K562 (cell line): ENCODE results near the gene AKAP12. TPM values are rescaled to one million over a fixed set of nuclear protein-coding genes. Genes with fewer than 3 reads are reported as not detected.

ENCODE experiments used
- C11orf30 ChIP-seq: fragments of 450-650 bp; IDR thresholded peaks from 2 replicates; pipeline ENCODE4 v1.6.1; 2016; ENCODE audit warnings: low read depth, mild to moderate bottlenecking
- CC2D1A ChIP-seq: fragments of 450-650 bp; IDR thresholded peaks from 2 replicates; pipeline ENCODE4 v1.6.1; 2017; ENCODE audit warnings: mild to moderate bottlenecking
- IRF2 ChIP-seq: sonication (generic); formaldehyde crosslinking; IDR thresholded peaks from 2 replicates; pipeline ENCODE4 v1.8.1; 2022; ENCODE audit warnings: mild to moderate bottlenecking, missing genetic modification reagents
- MAFG ChIP-seq: fragments of 450-650 bp; conservative IDR thresholded peaks from 2 replicates; pipeline ENCODE4 v1.6.1; 2016; ENCODE audit warnings: missing genetic modification characterization, missing compliant biosample characterization
- MIER1 ChIP-seq: fragments of 450-650 bp; IDR thresholded peaks from 2 replicates; pipeline ENCODE4 v1.6.1; 2016; ENCODE audit warnings: antibody characterized with exemption, mild to moderate bottlenecking, low read depth
- TEAD1 ChIP-seq, 2 experiments: fragments of 450-650 bp in 1 of 2; sonication (generic) in 1 of 2; formaldehyde crosslinking; IDR thresholded peaks; 2 replicates each; pipeline versions ENCODE4 v1.4.0 to v1.8.0; 2020 to 2022; ENCODE audit warnings: mild to moderate bottlenecking in 2 of 2, missing genetic modification reagents in 1 of 2
- ZNF239 ChIP-seq: fragments of 250-450 bp; sonication (Bioruptor Pico); IDR thresholded peaks from 2 replicates; pipeline ENCODE4 v1.4.0; 2020; ENCODE audit warnings: mild to moderate bottlenecking
- ZNF263 ChIP-seq: sonication (generic); formaldehyde crosslinking; IDR thresholded peaks from 2 replicates; pipeline ENCODE4 v1.8.0; 2022; ENCODE audit warnings: mild to moderate bottlenecking, missing genetic modification reagents, borderline replicate concordance
- ZNF444 ChIP-seq: fragments of 250-450 bp; sonication (Bioruptor Pico); IDR thresholded peaks from 2 replicates; pipeline ENCODE4 v1.4.0; 2020; ENCODE audit warnings: mild to moderate bottlenecking, moderate library complexity
- polyA plus RNA-seq, 8 experiments: library from polyadenylated mRNA; depleted of rRNA in 4 of 8; stranded (reverse) in 5 of 8; unstranded in 3 of 8; fragments of >200 nt; fragmentation: Nextera tagmentation in 2 of 8; fragmentation: Illumina TruSeq in 1 of 8; extraction: Ambion mirVana in 2 of 8; extraction: Trizol in 1 of 8; gene quantifications; 2 replicates each; pipeline versions ENCODE4 v1.2.1 to v1.2.3, GENCODE V29; 2011 to 2014; ENCODE audit warnings: inconsistent platforms in 1 of 8, missing spikeins in 1 of 8
- total RNA-seq, 7 experiments: library from RNA; depleted of rRNA in 6 of 7; stranded (reverse); fragments of >200 nt in 6 of 7; fragmentation: Illumina TruSeq in 2 of 7; extraction: Trizol in 2 of 7; gene quantifications; 2 replicates each; pipeline versions ENCODE4 v1.2.1 to v1.2.3, GENCODE V29; 2011 to 2021; ENCODE audit warnings: low replicate concordance in 1 of 7
- TF ChIP-seq, protein P1 (sequence below): fragments of 250-450 bp; sonication (Bioruptor Pico); IDR thresholded peaks from 2 replicates; pipeline ENCODE4 v1.4.0; 2020; ENCODE audit warnings: borderline replicate concordance
- TF ChIP-seq, protein P2 (sequence below): sonication (generic); formaldehyde crosslinking; IDR thresholded peaks from 2 replicates; pipeline ENCODE4 v1.8.1; 2023; ENCODE audit warnings: missing genetic modification reagents, mild to moderate bottlenecking, borderline replicate concordance
- TF ChIP-seq, protein P3 (sequence below): fragments of 450-650 bp; IDR thresholded peaks from 2 replicates; pipeline ENCODE4 v1.7.0; 2016; ENCODE audit warnings: borderline replicate concordance
- TF ChIP-seq, protein P4 (sequence below): fragments of 450-650 bp; IDR thresholded peaks from 2 replicates; pipeline ENCODE4 v1.6.1; 2016; ENCODE audit warnings: antibody characterized with exemption
- TF ChIP-seq, protein P5 (sequence below), 2 experiments: fragments of 200-800 bp in 1 of 2; sonication (Bioruptor generic) in 1 of 2; sonication (generic) in 1 of 2; formaldehyde crosslinking in 1 of 2; IDR thresholded peaks in 1 of 2; conservative IDR thresholded peaks in 1 of 2; 2 replicates each; pipeline versions ENCODE4 v1.5.0 to v1.6.1; 2016 to 2020; ENCODE audit warnings: missing compliant biosample characterization in 1 of 2, missing genetic modification characterization in 1 of 2, missing genetic modification reagents in 1 of 2

The AKAP12 gene
- total and polyA plus RNA-seq, 9 of the 15 experiments (the other 6 are each of a cell fraction or from before 2014, with no cell fraction given): 0.08 to 2.0 (median 0.62) TPM

DNA sequence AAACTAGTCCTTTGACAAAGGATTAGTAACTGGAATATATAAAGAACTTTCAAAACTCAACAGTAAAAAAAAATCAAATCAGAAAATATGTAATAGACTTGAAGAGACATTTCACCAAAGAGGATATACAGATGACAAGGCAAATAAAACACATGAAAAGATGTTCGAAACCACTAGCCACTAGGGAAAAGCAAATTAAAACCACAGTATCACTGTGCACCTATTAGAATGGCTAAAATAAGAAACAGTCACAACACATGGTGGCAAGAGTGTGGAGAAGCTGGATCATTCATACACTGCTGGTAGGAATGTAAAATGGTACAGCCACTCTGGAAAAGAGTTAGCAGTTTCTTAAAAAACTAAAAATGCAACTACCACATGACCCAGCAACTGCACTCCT, 136.7 kb downstream of the AKAP12 start (continued):
- TF ChIP-seq, protein P1, sequence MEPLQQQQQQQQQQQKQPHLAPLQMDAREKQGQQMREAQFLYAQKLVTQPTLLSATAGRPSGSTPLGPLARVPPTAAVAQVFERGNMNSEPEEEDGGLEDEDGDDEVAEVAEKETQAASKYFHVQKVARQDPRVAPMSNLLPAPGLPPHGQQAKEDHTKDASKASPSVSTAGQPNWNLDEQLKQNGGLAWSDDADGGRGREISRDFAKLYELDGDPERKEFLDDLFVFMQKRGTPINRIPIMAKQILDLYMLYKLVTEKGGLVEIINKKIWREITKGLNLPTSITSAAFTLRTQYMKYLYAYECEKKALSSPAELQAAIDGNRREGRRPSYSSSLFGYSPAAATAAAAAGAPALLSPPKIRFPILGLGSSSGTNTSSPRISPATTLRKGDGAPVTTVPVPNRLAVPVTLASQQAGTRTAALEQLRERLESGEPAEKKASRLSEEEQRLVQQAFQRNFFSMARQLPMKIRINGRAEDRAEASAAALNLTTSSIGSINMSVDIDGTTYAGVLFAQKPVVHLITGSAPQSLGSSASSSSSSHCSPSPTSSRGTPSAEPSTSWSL (CRISPR knock-in tag): no peak
- no peak for TF ChIP-seq CC2D1A
- TF ChIP-seq, protein P2, sequence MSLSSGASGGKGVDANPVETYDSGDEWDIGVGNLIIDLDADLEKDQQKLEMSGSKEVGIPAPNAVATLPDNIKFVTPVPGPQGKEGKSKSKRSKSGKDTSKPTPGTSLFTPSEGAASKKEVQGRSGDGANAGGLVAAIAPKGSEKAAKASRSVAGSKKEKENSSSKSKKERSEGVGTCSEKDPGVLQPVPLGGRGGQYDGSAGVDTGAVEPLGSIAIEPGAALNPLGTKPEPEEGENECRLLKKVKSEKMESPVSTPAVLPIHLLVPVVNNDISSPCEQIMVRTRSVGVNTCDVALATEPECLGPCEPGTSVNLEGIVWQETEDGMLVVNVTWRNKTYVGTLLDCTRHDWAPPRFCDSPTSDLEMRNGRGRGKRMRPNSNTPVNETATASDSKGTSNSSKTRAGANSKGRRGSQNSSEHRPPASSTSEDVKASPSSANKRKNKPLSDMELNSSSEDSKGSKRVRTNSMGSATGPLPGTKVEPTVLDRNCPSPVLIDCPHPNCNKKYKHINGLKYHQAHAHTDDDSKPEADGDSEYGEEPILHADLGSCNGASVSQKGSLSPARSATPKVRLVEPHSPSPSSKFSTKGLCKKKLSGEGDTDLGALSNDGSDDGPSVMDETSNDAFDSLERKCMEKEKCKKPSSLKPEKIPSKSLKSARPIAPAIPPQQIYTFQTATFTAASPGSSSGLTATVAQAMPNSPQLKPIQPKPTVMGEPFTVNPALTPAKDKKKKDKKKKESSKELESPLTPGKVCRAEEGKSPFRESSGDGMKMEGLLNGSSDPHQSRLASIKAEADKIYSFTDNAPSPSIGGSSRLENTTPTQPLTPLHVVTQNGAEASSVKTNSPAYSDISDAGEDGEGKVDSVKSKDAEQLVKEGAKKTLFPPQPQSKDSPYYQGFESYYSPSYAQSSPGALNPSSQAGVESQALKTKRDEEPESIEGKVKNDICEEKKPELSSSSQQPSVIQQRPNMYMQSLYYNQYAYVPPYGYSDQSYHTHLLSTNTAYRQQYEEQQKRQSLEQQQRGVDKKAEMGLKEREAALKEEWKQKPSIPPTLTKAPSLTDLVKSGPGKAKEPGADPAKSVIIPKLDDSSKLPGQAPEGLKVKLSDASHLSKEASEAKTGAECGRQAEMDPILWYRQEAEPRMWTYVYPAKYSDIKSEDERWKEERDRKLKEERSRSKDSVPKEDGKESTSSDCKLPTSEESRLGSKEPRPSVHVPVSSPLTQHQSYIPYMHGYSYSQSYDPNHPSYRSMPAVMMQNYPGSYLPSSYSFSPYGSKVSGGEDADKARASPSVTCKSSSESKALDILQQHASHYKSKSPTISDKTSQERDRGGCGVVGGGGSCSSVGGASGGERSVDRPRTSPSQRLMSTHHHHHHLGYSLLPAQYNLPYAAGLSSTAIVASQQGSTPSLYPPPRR (CRISPR knock-in tag): no peak
- TF ChIP-seq IRF2 (CRISPR knock-in tag): no peak
- no peak for TF ChIP-seq ZNF263 (CRISPR knock-in tag)
- TF ChIP-seq ZNF444 (CRISPR knock-in tag): no peak
- TF ChIP-seq, protein P3, sequence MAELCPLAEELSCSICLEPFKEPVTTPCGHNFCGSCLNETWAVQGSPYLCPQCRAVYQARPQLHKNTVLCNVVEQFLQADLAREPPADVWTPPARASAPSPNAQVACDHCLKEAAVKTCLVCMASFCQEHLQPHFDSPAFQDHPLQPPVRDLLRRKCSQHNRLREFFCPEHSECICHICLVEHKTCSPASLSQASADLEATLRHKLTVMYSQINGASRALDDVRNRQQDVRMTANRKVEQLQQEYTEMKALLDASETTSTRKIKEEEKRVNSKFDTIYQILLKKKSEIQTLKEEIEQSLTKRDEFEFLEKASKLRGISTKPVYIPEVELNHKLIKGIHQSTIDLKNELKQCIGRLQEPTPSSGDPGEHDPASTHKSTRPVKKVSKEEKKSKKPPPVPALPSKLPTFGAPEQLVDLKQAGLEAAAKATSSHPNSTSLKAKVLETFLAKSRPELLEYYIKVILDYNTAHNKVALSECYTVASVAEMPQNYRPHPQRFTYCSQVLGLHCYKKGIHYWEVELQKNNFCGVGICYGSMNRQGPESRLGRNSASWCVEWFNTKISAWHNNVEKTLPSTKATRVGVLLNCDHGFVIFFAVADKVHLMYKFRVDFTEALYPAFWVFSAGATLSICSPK: no peak
- peak; percentile 33; the same call in 1 of the 2 replicates for TF ChIP-seq MAFG (tag)
- no peak for TF ChIP-seq ZNF239
- TF ChIP-seq, protein P4, sequence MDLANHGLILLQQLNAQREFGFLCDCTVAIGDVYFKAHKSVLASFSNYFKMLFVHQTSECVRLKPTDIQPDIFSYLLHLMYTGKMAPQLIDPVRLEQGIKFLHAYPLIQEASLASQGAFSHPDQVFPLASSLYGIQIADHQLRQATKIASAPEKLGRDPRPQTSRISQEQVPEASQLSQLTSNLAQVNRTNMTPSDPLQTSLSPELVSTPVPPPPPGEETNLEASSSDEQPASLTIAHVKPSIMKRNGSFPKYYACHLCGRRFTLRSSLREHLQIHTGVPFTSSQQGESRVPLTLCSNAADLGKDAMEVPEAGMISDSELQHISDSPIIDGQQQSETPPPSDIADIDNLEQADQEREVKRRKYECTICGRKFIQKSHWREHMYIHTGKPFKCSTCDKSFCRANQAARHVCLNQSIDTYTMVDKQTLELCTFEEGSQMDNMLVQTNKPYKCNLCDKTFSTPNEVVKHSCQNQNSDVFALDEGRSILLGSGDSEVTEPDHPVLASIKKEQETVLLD: 0 out of 2 replicates have a peak, but pooled peaks have one; percentile 11
- 0 out of 4 replicates have a peak, but pooled peaks of 1 of the 2 experiments have one; percentile 19 for TF ChIP-seq TEAD1 (CRISPR knock-in tag; IDR thresholded peaks at IDR 0.05)
- TF ChIP-seq, protein P5, sequence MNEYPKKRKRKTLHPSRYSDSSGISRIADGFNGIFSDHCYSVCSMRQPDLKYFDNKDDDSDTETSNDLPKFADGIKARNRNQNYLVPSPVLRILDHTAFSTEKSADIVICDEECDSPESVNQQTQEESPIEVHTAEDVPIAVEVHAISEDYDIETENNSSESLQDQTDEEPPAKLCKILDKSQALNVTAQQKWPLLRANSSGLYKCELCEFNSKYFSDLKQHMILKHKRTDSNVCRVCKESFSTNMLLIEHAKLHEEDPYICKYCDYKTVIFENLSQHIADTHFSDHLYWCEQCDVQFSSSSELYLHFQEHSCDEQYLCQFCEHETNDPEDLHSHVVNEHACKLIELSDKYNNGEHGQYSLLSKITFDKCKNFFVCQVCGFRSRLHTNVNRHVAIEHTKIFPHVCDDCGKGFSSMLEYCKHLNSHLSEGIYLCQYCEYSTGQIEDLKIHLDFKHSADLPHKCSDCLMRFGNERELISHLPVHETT (CRISPR knock-in tag; conservative IDR thresholded peaks at IDR 0.05 in 1 of 2, IDR thresholded peaks at IDR 0.05 in 1 of 2): no peak
- TF ChIP-seq MIER1: no peak
- TF ChIP-seq C11orf30: 0 out of 2 replicates have a peak, but pooled peaks have one; percentile 33
